ENCODE results near the gene COL5A3. TPM values are rescaled to one million over a fixed set of nuclear protein-coding genes. Genes with fewer than 3 reads are reported as not detected.

The COL5A3 gene
- total RNA-seq = 3.8 and 5.0 TPM in 2 replicates

GRCh38 chr19:10010247-10010691, at the start of gene COL5A3:
Gene COL5A3, minus strand, starts transcription at chr19:10010504. Its CDS starts 119 bp downstream, at chr19:10010385.

GRCh38 chr19:10013316-10013715, 3.0 kb upstream of the COL5A3 start, which contains the start of gene RDH8:
Gene RDH8, plus strand, starts transcription at chr19:10013483. Its CDS starts 15 bp downstream, at chr19:10013498.

GRCh38 chr19:9936326-9937000, 73.8 kb downstream of the COL5A3 start, which contains the start of gene OLFM2:
Gene OLFM2, minus strand, starts transcription at chr19:9936515. Its CDS starts 149 bp downstream, at chr19:9936366.

Other genes starting within 250 kb of the COL5A3 start
- 17.3 and 20.2 TPM in 2 replicates for gene ZNF846, start 241.8 kb downstream of the COL5A3 start, total RNA-seq
- 22.1 and 35.1 TPM in 2 replicates for gene FBXL12, start 191.4 kb downstream of the COL5A3 start, total RNA-seq
- 126 and 308 TPM in 2 replicates for gene UBL5, start 182.6 kb downstream of the COL5A3 start, total RNA-seq
- 106 and 166 TPM in 2 replicates for gene PIN1, start 175.2 kb downstream of the COL5A3 start, total RNA-seq
- gene OLFM2, start 74.0 kb downstream of the COL5A3 start, total RNA-seq = 4.1 and 6.1 TPM in 2 replicates
- not detected in 2 replicates for gene RDH8, start 3.0 kb upstream of the COL5A3 start, total RNA-seq
- gene SHFL, start 75.8 kb upstream of the COL5A3 start, total RNA-seq = 23.9 and 38.2 TPM in 2 replicates
- 0.44 and 0.66 TPM in 2 replicates for gene ANGPTL6, start 92.2 kb upstream of the COL5A3 start, total RNA-seq
- gene PPAN, start 95.9 kb upstream of the COL5A3 start, total RNA-seq = 13.7 and 26.0 TPM in 2 replicates
- 0.87 and 4.1 TPM in 2 replicates for gene P2RY11, start 101.2 kb upstream of the COL5A3 start, total RNA-seq
- 309 and 329 TPM in 2 replicates for gene EIF3G, start 109.4 kb upstream of the COL5A3 start, total RNA-seq
- gene DNMT1, start 184.4 kb upstream of the COL5A3 start, total RNA-seq = 44.0 and 97.9 TPM in 2 replicates
- gene S1PR2, start 220.8 kb upstream of the COL5A3 start, total RNA-seq = 37.7 and 70.8 TPM in 2 replicates
- 25.3 and 29.5 TPM in 2 replicates for gene MRPL4, start 241.7 kb upstream of the COL5A3 start, total RNA-seq